ENCODE measurements around the gene CDHR4.
"Not testable (repeated sequence)": the region's sequence is repeated elsewhere in the genome, so short reads cannot be mapped to it uniquely, and the experiment has no call there.

CDHR4 gene, protein sequence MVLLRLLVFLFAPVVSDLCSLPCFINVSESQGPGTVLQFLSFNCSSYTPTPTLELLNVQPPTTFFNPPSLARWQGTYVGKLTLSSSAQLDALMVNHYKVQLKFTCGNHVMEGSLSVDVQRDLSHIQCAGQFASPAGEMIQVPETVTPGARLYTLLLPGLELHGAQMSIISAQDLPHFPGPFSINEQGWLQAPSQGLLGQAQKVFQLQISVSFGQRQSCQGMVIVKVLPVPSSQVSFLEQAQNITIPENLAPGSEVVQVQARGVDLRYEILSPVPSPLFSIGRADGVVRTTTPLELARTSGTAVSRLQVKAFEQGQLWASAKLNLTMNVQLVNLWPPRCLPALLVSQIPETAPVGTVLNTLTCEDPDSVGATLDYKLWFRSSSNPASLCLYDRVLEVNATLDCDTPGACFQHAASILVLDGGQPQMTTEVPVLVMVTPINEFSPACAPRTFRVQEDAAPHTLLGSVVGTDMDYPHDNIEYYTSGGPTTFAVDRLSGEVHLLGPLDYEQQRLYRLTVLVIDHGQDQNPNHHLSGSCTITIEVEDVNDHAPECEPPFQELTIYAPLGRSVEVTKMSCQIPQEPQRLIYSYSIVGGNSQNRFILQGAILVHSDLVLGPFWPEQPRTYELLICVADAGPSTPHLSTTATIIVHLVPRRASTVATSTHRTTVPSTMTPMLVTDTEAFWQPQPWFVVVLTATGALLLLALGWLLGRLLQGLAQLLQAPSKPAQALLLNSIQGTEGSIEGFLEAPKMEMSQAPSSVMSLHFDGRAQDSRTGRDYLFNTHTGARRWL

DNA sequence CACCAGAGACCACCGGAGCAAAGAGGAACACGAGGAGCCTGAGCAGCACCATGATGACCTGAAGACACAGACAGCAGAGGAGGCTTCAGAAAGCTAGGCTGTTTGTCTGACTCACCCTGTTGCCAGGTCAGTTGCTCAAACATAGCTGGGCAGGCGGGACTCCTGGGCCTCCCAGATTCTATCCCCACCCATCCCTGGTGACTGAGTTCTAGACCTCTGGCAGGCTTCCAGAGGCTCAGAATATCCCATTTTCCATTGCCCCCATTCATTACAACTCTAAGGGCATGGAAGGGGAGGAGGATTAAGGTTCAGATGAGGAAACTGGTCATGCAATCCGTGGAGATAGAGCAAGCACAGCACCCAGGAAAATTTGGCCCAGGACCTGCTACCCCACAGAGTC lies at the start of gene CDHR4:
Gene CDHR4, minus strand, starts transcription at position 113 of the 400 bp plus-strand sequence. Its CDS starts 61 bp downstream, at position 52.
- DNase-seq: peak; percentile 41

DNA sequence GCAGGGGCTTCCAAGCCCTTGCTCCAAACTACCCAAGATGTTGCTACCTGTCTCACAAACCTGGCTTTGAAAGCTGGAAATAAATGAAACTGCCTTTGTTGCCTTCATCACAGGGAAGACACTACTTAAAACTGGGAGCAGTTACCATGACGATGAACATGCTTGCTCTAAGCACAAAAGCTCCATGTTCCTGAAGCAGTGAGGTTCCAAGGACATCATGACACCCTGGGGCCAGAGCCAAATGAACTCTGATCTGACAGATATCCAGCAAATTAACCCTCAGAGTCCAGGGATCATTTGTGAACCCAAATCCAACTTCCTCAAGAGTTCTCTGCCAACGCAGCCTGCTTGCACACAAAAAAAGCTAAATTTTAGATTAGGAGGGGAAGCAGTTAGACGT lies 46.0 kb upstream of the CDHR4 start:
- DNase-seq: no peak

- DNase-seq: no peak
Measured at GRCh38 chr3:49844464-49845183, 45.0 kb upstream of the CDHR4 start.

DNA sequence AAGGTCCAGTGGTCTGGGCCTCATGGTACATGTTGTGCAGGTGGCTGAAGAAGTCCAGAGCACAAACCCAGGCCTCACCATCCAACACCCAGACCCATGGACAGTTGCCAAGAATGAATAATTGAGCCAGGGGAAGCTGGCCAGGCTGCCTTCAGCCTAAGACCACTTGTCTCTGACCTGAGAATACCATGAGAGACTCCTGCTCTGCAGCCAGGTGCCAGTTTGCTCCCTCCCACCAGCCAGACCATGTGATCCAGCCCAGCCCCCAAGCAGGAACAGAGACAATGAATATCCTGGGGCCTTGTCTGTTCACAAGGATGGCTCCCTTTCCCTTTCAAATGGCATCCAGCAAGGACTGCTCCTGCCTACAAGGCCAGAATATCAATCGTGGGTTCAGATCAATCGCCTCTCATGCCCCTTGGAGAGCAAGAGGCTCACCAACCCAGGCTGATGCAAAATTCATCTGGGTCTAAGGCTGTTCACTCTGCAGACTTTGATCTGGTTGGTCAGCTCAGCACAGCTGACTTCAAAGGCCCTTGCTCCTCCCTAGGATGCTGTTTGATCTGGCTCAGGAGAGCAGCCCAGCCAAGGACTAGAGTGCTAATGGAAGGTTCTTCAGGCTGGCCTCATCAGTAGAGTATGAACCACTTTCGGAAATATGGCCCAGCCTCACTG lies 43.3 kb upstream of the CDHR4 start:
- DNase-seq: no peak

GRCh38 chr3:49841806-49842205 lies 42.1 kb upstream of the CDHR4 start:
- DNase-seq: no peak

- peak; percentile 68 for DNase-seq
Measured at GRCh38 chr3:49841126-49841696, 41.5 kb upstream of the CDHR4 start.

GRCh38 chr3:49840388-49840787 lies 40.7 kb upstream of the CDHR4 start:
- DNase-seq: no peak

GRCh38 chr3:49839193-49839809 lies 39.6 kb upstream of the CDHR4 start:
- DNase-seq: peak; percentile 94

DNA sequence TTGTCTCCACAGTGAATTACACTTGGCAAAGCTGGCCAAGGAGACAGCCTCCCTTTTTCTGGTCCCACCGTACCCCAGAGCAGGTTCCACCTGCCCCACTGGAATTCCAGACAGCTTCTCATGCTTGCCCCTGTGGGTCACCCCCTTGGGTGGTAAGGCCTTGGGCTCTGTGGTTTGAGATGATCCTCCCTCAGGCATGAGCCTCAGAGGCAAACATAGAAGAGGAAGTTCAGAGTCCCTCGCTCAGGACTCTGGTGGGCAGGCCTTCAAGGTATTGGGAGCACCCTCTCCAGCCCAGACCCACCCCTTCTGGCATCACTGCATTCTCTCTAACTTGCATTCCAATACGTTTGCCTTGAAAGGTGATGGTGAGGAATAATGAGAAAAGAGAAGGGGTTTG lies 31.7 kb upstream of the CDHR4 start:
- DNase-seq: no peak

GRCh38 chr3:49826016-49826415 lies 26.3 kb upstream of the CDHR4 start:
- no peak for DNase-seq

DNA sequence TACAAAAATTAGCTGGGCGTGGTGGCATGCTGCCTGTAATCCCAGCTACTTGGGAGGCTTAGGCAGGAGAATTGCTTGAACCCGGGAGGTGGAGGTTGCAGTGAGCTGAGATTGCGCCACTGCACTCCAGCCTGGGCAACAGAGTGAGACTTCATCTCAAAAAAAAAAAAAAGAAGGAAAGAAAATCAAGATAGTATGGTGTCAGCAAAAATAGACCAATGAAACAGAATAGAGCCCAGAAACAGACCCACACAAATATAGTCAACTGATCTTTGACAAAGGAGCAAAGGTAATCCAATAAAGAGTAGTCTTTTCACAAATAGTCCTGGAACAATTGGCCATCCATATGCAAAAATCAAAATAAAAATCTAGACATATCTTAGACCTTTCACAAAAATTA lies 23.5 kb upstream of the CDHR4 start:
- DNase-seq: not testable (repeated sequence)

DNA sequence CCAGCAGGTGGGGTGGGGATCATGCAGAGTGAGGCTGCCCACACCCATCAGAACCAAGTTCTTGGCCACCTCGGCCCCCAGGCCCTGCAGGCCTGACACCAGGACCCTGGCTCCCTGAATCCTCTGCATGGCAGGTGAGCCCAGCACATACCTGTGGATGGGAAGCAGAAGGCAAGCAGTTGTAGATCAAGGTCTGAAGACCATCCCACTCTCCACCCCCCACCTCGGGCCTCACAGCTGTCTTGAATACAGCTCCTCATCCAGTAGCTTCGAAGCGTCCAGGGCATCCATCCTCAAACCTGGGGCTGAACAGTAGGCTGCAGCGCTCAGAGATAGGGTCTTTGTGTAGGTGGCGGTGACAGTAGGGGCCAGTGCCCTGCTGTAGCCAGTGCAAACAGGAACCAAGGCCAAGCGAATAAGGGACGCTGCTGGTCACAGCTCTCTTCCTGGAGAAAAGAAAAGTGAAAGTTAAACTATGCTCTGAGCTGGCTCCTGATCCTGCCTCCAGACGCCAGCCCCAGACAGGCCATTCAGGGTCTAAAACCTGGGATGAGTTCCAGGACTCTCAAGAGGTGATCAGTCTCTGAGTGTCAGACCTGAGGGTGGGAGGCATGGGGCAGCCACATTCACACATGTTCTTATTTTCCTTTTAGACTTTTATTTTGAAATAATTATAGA lies 14.0 kb upstream of the CDHR4 start, which contains the start of gene UBA7:
Gene UBA7, minus strand, starts transcription at position 457 of the 678 bp plus-strand sequence. Its CDS starts 166 bp downstream, at position 291.
- DNase-seq: peak; percentile 80

- peak; percentile 28 for DNase-seq
Measured at GRCh38 chr3:49812916-49813496, 13.3 kb upstream of the CDHR4 start.

DNA sequence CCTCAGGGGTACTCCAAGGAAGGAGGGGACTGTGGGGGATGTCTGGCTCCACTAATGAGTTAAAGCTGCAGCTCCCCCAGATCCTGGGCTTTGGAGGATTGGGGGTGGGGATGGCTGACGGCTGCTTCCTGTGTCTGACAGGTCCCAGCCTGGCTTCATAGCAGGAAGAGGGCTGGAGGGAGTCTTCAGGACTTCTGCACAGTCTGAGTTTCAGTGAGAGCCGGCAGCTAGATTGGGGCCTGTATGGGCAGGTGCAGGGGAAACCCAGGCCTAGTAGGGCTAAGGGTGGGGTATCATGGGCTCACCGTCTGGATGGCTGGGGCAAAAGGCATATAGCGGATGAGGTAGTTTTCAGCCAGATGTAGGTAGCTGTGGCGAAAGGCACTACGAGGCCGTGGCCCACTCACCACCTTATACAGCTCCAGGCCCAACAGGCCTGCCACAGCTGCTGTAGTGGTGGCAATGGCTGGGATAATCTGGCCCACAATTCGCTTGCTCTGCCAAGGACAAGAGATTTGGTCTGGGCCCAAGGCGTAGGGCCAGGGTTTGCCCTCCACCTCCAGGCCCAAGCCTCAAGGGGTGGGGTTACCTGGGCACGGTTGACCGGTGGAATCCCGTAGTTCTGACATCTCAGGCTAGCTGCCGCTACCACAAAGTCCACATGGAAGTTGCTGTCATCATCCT lies 7.9 kb upstream of the CDHR4 start:
- peak; percentile 46 for DNase-seq

- DNase-seq: peak; percentile 44
Measured at GRCh38 chr3:49806850-49807249, 7.2 kb upstream of the CDHR4 start.

GRCh38 chr3:49805897-49806701 lies 6.4 kb upstream of the CDHR4 start:
- DNase-seq: peak; percentile 94

- peak; percentile 64 for DNase-seq
Measured at GRCh38 chr3:49805367-49805782, 5.7 kb upstream of the CDHR4 start.

DNA sequence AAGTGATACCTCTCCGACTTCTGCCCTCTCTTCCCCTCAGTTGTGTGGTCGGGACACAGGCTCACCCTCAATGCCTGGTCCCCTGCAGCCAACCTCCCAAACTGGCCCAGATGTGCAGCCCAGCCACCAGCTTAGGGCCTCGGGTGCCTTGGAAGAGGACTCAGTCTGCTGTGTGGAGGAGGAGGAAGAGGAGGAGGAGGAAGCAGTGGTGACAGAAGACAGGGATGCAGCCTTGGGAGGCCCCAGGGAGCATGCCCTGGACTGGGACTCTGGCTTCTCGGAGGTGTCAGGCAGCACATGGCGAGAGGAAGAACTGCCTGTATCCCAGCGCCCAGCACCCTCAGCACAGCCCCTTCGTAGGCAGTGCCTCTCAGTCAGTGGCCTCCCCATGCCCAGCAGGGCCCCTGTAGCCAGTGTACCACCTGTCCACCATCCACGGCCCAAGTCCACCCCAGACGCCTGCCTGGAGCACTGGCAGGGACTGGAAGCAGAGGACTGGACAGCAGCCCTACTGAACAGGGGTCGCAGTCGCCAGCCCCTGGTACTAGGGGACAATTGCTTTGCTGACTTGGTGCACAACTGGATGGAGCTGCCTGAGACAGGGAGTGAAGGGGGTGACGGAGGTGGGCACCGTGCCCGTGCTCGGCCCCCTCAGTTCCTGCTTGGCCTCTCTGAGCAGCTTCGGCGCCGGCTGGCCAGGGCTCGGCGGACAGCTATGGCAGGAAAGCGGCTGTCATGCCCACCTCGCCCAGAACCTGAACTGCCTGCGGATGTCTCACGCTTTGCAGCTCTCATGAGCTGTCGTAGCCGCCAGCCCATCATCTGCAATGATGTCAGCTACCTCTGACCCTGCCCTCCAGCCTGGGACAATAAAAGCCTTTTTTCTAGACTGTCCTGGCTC lies 4.7 kb upstream of the CDHR4 start:
- DNase-seq: peak; percentile 35
